OCI-LY1 (cell line): Measurements from ENCODE around the gene TMEM164.

ENCODE experiments used
- H2AFZ ChIP-seq: fragments of 200-600 bp; sonication (generic), shearing (Covaris generic); 2 replicates; pipeline ENCODE4 v1.6.0; 2014; ENCODE audit warnings: antibody characterized with exemption, mild to moderate bottlenecking, low read length
- H3F3A ChIP-seq: fragments of 200-600 bp; sonication (generic), shearing (Covaris generic); 2 replicates; pipeline ENCODE4 v1.6.0; 2014; ENCODE audit warnings: mild to moderate bottlenecking, antibody characterized with exemption, low read length, moderate library complexity; ENCODE audit not compliant: insufficient read depth
- H3K27ac ChIP-seq: fragments of 200-600 bp; sonication (generic); 2 replicates; pipeline ENCODE4 v1.5.1; 2014; ENCODE audit warnings: low read length, mixed run types, mild to moderate bottlenecking, low read depth; ENCODE audit not compliant: poor library complexity, severe bottlenecking
- H3K27me3 ChIP-seq: fragments of 200-600 bp; sonication (generic); 2 replicates; pipeline ENCODE4 v1.6.0; 2014; ENCODE audit warnings: antibody characterized with exemption, mild to moderate bottlenecking, low read length, moderate library complexity; ENCODE audit not compliant: insufficient read depth
- H3K36me3 ChIP-seq: fragments of 200-600 bp; sonication (generic); 2 replicates; pipeline ENCODE4 v1.6.1; 2014; ENCODE audit warnings: mild to moderate bottlenecking, antibody characterized with exemption, low read length, moderate library complexity, mixed read lengths; ENCODE audit not compliant: insufficient read depth
- H3K4me1 ChIP-seq: fragments of 200-600 bp; sonication (generic); 2 replicates; pipeline ENCODE4 v1.5.1; 2014; ENCODE audit warnings: mild to moderate bottlenecking, low read length, moderate library complexity; ENCODE audit not compliant: insufficient read depth, severe bottlenecking
- H3K4me2 ChIP-seq: fragments of 200-600 bp; sonication (generic), shearing (Covaris generic); 2 replicates; pipeline ENCODE4 v1.6.1; 2014; ENCODE audit warnings: low read length
- H3K4me3 ChIP-seq: fragments of 200-600 bp; sonication (generic); 2 replicates; pipeline ENCODE4 v1.5.1; 2014; ENCODE audit warnings: low read length, low read depth, mild to moderate bottlenecking, mixed read lengths; ENCODE audit not compliant: poor library complexity, severe bottlenecking
- H3K79me2 ChIP-seq: fragments of 200-600 bp; shearing (Covaris generic); 2 replicates; pipeline ENCODE4 v1.6.1; 2016; ENCODE audit warnings: mixed run types, low read length, mixed read lengths; ENCODE audit not compliant: insufficient read depth
- H3K9ac ChIP-seq: fragments of 200-600 bp; sonication (generic), shearing (Covaris generic); 2 replicates; pipeline ENCODE4 v1.6.1; 2014; ENCODE audit warnings: mild to moderate bottlenecking, low read length, mixed read lengths
- H3K9me2 ChIP-seq: fragments of 200-600 bp; sonication (generic), shearing (Covaris generic); 2 replicates; pipeline ENCODE4 v1.6.1; 2014; ENCODE audit warnings: low read depth, mild to moderate bottlenecking, low read length, mixed read lengths
- H3K9me3 ChIP-seq: fragments of 200-600 bp; shearing (Covaris generic); 2 replicates; pipeline ENCODE4 v1.6.1; 2014; ENCODE audit warnings: low read length, mixed read lengths
- H4K20me1 ChIP-seq: fragments of 200-600 bp; sonication (generic), shearing (Covaris generic); 2 replicates; pipeline ENCODE4 v1.6.0; 2016; ENCODE audit warnings: mild to moderate bottlenecking, low read length; ENCODE audit not compliant: insufficient read depth
- CTCF ChIP-seq: fragments of 200-600 bp; sonication (generic), shearing (Covaris generic); IDR thresholded peaks from 2 replicates; pipeline ENCODE4 v1.5.1; 2017; ENCODE audit warnings: mild to moderate bottlenecking, antibody characterized with exemption, low read length, moderate library complexity, mixed read lengths
- EZH2 ChIP-seq: fragments of 200-600 bp; sonication (generic), shearing (Covaris generic); IDR thresholded peaks from 2 replicates; pipeline ENCODE4 v1.8.0; 2017; ENCODE audit warnings: borderline replicate concordance, mixed run types, mild to moderate bottlenecking, antibody characterized with exemption, low read length, moderate library complexity, mixed read lengths

TMEM164 gene

DNA sequence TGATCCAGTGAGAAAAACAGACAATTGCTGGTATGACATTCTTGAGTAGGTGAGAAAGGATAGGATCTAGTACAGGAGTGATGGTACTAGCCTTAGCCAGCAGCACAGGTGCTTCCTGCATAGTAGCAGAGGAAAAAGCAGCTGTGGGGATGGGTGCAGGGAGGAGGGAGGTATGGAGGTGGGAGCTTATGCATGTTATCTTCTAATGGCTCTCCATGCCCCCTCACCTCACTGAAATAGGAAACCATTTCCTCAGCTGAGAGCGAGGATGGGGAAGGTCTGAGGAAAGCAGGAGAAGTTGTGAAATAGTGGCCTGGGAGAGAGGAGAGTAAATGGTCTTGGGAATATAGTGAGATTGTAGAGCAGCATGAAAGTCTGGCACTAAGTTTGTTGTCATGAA lies 136.3 kb downstream of the TMEM164 start:
- no peak for TF ChIP-seq EZH2
- no peak for TF ChIP-seq CTCF
- Histone ChIP-seq H3K27me3 (no peaks in the 10 kb centered on the region), H3K79me2 (no peaks in the 10 kb centered on the region), H3K27ac (no peak overlapping the region), H3K9me2 (no peaks in the 10 kb centered on the region), H3K9me3 (no peaks in the 10 kb centered on the region), H2AFZ (no peak overlapping the region), H3K36me3 (no peaks in the 10 kb centered on the region), H3K4me2 (no peak overlapping the region), H3K4me1 (no peaks in the 10 kb centered on the region), H3K4me3 (no peak overlapping the region), H3K9ac (no peak overlapping the region), H3F3A (no peaks in the 10 kb centered on the region), H4K20me1 (no peaks in the 10 kb centered on the region)

GRCh38 chrX:110142096-110142495 lies 139.2 kb downstream of the TMEM164 start:
- H3K4me2 ChIP-seq, result no peak overlapping the region
- H3K4me3 ChIP-seq, result no peak overlapping the region
- H4K20me1 ChIP-seq, result no peaks in the 10 kb centered on the region
- H3K36me3 ChIP-seq, result no peaks in the 10 kb centered on the region
- no peaks in the 10 kb centered on the region for H3F3A ChIP-seq
- H3K27me3 ChIP-seq, result no peaks in the 10 kb centered on the region
- H3K4me1 ChIP-seq, result no peaks in the 10 kb centered on the region
- H2AFZ ChIP-seq, result no peak overlapping the region
- no peak for TF ChIP-seq EZH2
- no peak for TF ChIP-seq CTCF
- H3K9me2 ChIP-seq, result no peaks in the 10 kb centered on the region
- no peaks in the 10 kb centered on the region for H3K9me3 ChIP-seq
- no peaks in the 10 kb centered on the region for H3K79me2 ChIP-seq
- H3K9ac ChIP-seq, result no peak overlapping the region
- H3K27ac ChIP-seq, result no peak overlapping the region

DNA sequence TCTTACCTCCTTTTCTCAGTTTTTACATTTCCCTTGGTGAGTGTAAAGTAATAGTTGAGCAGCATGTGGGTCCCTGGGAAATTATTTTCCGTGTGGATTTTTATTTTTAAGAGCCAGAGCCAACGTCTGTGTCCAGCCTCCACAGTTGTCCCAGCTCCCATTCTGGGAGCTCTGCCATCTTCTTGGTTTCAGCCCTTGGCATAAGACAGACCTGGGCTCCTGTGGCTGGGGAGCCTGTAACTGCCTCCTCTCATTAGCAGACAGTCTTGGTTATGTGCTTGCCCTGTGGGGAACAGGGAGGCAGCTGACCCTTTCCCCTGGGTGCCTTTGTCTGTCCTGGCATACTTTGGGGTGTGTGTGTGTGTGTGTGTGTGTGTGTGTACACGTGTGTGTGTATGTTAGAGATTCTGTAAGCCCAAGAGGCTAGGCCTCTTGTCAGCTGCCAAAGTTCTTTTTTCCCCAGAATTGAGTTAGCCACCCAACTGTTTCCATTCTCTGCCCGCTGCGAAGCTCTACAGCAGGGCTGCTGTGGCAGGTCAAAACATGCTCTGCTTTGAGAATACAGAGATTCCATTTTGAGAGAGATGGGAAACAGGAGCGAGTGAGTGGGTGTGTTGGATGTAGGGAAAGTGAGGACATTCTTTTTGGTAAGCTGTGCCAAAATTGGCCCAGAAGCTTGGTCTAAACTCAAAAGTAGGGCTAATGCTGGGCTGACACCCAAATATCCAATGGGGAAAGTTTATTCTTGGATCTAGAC lies 140.7 kb downstream of the TMEM164 start:
- no peaks in the 10 kb centered on the region for H3F3A ChIP-seq
- no peak overlapping the region for H2AFZ ChIP-seq
- H3K79me2 ChIP-seq, result no peaks in the 10 kb centered on the region
- no peak overlapping the region for H3K4me2 ChIP-seq
- no peak overlapping the region for H3K27ac ChIP-seq
- no peaks in the 10 kb centered on the region for H3K9me3 ChIP-seq
- H3K9me2 ChIP-seq, result no peaks in the 10 kb centered on the region
- no peaks in the 10 kb centered on the region for H3K36me3 ChIP-seq
- H3K4me1 ChIP-seq, result no peaks in the 10 kb centered on the region
- H3K4me3 ChIP-seq, result no peak overlapping the region
- no peaks in the 10 kb centered on the region for H3K27me3 ChIP-seq
- no peaks in the 10 kb centered on the region for H4K20me1 ChIP-seq
- H3K9ac ChIP-seq, result no peak overlapping the region
- TF ChIP-seq EZH2 (no peak), CTCF (no peak)
